Tibial nerve (tissue), 3 donors: ENCODE results near the gene EXD3.

Experiments
- CTCF ChIP-seq, 5 experiments: fragments of 200-600 bp in 3 of 5; fragments of 450-650 bp in 2 of 5; sonication (generic) in 3 of 5; IDR thresholded peaks; one replicate each; pipeline ENCODE4 v1.5.1; 2016 to 2019; ENCODE audit warnings: antibody characterized with exemption in 5 of 5, mild to moderate bottlenecking in 3 of 5, moderate library complexity in 2 of 5
- POLR2A ChIP-seq, 2 donors: fragments of 450-650 bp; IDR thresholded peaks; one replicate each; pipeline ENCODE4 v1.6.1; 2017; ENCODE audit warnings: antibody characterized with exemption in 2 of 2, mild to moderate bottlenecking in 2 of 2, moderate library complexity in 2 of 2

DNA sequence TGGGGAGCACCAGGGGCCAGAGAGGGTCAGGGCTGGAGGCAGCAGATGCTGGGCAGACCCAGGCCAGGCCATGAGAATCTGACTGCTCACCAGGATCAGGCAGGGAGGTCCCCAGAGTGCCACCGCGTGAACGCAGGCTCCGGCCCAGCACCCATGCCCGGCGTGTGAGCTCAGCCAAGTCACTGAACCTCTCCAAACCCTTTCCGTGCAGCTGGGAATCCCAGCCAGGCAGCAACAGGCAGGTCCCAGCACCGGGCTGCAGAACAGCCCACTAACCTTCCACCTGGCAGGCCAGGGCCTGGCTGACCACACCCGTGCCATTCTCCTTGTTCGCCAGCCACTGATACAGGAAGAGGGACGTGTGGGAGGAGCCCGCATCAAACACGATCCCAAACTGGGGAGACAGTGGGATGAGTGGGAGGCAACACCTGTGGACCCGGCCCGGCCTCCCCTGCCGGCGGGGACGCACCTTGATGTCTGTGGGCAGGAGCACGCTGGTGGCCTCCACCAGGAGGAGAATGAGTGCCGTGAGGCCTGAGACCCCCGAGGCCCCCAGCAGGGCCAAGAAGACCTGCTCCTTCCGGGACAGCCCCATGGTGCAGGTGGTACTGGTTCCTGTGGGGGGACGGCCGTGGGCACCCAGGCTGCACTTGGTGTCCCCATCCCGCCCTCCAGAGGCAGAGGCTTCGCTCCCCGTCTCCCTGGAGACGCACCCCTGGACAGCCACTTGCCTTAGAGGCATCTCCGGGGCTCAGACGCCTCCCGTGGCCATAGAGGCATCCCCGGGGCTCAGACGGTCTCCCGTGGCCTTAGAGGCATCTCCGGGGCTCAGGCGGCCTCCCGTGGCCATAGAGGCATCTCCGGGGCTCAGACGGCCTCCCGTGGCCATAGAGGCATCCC is 15.0 kb upstream of the EXD3 start:
- TF ChIP-seq CTCF (IDR thresholded peaks at IDR 0.05) (no peak), POLR2A (IDR thresholded peaks at IDR 0.05) (no peak)
